ENCODE results near the gene RPS25. TPM values are rescaled to one million over a fixed set of nuclear protein-coding genes. Genes with fewer than 3 reads are reported as not detected.
"Not testable (repeated sequence)": the region's sequence is repeated elsewhere in the genome, so short reads cannot be mapped to it uniquely, and the experiment has no call there.

Gene RPS25
- total RNA-seq: 1,000 to 10,000 TPM in 7 of 8 experiments, 100 to 1,000 TPM in 1; 941 to 1,612 (median 1,244) TPM

DNA sequence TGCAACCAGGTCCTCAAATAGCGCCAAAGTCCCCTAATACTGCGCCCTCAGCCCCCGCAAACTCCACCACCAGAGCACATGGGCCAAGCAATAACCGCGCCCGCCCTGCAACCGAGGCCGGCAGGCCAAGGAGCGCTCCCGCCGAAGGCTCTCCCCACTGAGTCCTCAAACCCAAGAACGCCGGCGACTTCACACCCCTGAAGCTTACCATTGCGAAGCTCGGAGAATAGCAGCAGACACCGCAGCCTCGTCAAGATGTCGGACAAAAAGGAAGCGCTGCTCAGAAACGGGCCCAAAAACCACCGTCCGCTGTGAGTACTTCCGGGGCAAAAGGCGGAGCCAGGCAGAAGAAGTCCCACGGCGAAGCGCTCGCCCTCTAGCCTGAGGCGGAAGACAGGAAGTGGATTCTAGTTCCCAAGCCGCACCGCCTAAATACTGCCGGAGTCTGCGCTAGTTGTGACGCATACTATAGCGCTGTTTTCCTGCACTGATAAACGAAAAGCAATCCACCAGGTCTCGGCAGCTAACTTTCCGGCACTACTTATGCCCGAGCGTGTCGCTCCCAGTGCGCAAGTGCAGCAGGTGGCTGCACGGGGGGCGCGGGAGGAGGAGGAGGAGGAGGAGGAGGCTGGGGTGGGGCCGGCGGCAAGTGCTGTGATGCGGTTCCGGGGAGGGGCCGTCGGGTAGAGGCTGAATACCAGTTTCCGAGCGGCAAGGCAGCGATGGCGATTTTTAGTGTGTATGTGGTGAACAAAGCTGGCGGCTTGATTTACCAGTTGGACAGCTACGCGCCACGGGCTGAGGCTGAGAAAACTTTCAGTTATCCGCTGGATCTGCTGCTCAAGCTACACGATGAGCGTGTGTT lies at the start of gene RPS25, which contains the start of gene TRAPPC4:
TSS of gene RPS25 (minus strand) at position 270 of the 865 bp plus-strand sequence. CDS start at position 211, 59 bp downstream.
TSS of gene TRAPPC4 (plus strand) at position 693 of the 865 bp plus-strand sequence. CDS start at position 723, 30 bp downstream.
- H3K4me1 ChIP-seq (replicated peaks in 1 of 2): peaks cover 15 to 19% of the 10 kb centered on the region in 2 donors
- peak within 1 kb of the TSS; percentile 81 to 96 for H3K27ac ChIP-seq
- in situ Hi-C loops (cut with MboI; ENCODE audit: low pct_unique_long_range_greater_than_20kb in 2 of 9, low sequenced_read_pairs in 9 of 9, unreplicated experiment in 9 of 9): no loop called here
- WGBS, 10 experiments: 0 to 20% (median 0%) methylated on average over 1 to 16 of the region's 63 CpGs; no CpG with 5 or more reads in 3 of the 10 experiments
- peak within 1 kb of the TSS; percentile 60 to 83 (median 72) for H3K4me3 ChIP-seq
- ATAC-seq (replicated peaks in 6 of 8): peak; percentile 89 to 96 (median 94)

DNA sequence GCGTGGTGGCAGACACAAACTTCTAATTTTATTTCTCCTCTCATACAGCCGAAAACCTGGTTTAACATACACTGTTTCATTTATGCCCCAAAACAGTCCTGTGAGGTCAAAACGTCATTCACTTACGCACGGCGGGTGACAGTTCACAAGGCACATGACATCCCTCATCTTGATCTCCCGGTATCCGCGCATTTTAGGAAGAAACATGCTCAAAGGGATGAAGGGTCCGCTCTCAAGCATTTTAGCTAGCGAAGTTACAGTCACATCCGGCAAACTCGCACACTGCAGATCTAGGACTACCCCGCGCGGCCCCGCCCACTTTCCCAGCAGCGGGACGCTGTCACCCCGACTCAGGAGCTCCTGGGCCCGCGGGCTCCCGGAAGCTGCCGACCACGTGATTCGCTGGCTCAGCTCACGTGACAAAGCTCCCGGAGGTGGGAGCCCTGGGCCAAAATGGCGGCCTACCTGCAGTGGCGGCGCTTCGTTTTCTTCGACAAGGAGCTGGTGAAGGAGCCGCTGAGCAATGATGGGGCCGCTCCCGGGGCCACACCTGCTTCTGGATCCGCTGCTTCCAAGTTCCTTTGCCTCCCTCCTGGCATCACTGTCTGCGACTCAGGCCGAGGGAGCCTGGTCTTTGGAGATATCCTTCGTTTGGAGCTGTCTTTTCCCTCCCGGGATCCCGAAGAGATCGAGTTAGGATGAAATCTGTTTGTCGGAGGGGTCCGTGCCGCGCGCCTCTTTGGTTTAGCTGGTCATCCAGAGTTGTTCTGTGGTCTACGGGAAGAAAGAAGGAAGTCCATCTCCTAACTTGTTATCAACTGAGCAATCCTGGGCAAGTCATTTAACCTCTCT lies 49.5 kb upstream of the RPS25 start, which contains the start of gene VPS11:
TSS of gene VPS11 (plus strand) at position 448 of the 852 bp plus-strand sequence. CDS start at position 454, 6 bp downstream.
- WGBS, 10 experiments: 0 to 7% (median 0%) methylated on average over 2 to 35 of the region's 49 CpGs; no CpG with 5 or more reads in 2 of the 10 experiments
- peak within 1 kb of the TSS; percentile 50 to 78 for H3K27ac ChIP-seq
- peak; percentile 92 to 100 (median 99) for ATAC-seq (replicated peaks in 6 of 8)
- in situ Hi-C loops (cut with MboI; ENCODE audit: low pct_unique_long_range_greater_than_20kb in 2 of 9, low sequenced_read_pairs in 9 of 9, unreplicated experiment in 9 of 9): no loop called here
- H3K4me3 ChIP-seq: peak within 1 kb of the TSS; percentile 67 to 82 (median 73)
- peaks cover 6 to 9% of the 10 kb centered on the region in 2 donors for H3K4me1 ChIP-seq (replicated peaks in 1 of 2)

DNA sequence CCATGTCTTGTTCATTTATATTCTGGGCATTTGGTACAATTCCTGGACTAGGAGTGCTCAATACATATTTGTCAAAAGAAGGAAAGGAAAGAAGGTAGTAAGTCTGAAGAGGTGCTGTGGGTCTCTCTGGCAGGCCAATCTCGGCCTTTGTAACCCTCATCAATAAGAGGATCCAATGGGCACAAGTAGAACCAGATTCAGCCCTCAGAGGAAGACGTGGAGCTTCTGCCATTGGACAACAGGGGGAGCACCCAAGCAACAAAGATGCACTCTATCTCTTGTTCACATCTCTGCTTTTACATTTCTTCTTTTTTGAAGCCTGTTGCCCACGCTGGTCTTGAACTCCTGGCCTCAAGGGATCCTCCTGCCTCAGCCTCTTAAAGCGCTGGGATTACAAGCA lies 47.2 kb upstream of the RPS25 start:
- in situ Hi-C loops (cut with MboI; ENCODE audit: low pct_unique_long_range_greater_than_20kb in 2 of 9, low sequenced_read_pairs in 9 of 9, unreplicated experiment in 9 of 9): no loop called here
- Histone ChIP-seq H3K4me1 (replicated peaks in 1 of 2) (peaks cover 6 to 9% of the 10 kb centered on the region in 2 donors), H3K4me3 (no peak overlapping the region), H3K27ac (no peak overlapping the region)
- 0 to 100% (median 58%) methylated on average over 1 to 4 of the region's 4 CpGs; no CpG with 5 or more reads in 3 of the 10 experiments for WGBS, 10 experiments
- no peak for ATAC-seq (replicated peaks in 6 of 8)

DNA sequence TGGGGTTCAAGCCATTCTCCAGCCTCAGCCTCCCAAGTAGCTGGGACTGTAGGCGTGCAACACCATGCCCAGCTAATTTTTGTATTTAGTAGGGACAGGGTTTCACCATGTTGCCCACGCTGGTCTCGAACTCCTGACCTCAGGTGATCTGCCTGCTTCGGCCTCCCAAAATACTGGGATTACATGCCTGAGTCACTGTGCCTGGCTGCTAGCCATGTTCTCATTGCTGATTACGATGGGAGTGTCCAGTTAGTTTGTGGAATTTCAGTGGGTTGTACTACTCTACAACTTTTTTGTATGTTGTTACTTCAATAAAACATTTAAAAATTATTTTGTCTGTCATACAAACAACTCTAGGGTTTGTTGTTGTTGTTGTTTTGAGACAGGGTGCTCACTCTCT lies 44.6 kb upstream of the RPS25 start:
- H3K27ac ChIP-seq: no peak overlapping the region
- peaks cover 6 to 10% of the 10 kb centered on the region in 2 donors for H3K4me1 ChIP-seq (replicated peaks in 1 of 2)
- peak in 2 of 8 experiments; percentile 13 to 14 for ATAC-seq (replicated peaks in 6 of 8)
- WGBS, 10 experiments: 31 to 100% (median 67%) methylated on average over 1 to 5 of the region's 5 CpGs; no CpG with 5 or more reads in 5 of the 10 experiments
- H3K4me3 ChIP-seq: no peak overlapping the region
- in situ Hi-C loops (cut with MboI; ENCODE audit: low pct_unique_long_range_greater_than_20kb in 2 of 9, low sequenced_read_pairs in 9 of 9, unreplicated experiment in 9 of 9): no loop called here

DNA sequence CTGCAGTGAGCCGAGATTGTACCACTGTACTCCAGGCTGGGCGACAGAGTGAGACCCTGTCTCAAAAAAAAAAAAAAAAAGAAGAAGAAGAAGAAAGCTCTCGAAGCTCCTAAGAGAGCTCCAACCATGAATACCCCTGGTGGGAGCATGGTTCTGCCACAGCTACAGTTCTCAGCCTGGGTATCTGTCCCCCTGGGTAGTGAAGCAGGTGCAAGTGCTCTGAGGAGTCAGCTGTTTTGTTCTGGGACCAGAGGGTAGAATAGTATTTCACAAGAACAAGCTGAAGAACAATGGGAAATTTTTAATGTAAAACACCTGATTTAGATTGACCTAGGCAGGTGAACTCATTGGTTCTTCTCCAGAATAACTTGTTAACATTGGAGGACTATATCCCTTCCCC lies 43.1 kb upstream of the RPS25 start:
- Histone ChIP-seq H3K27ac (no peak overlapping the region), H3K4me1 (replicated peaks in 1 of 2) (peaks cover 5 to 6% of the 10 kb centered on the region in 2 donors), H3K4me3 (no peak overlapping the region)
- in situ Hi-C loops (cut with MboI; ENCODE audit: low pct_unique_long_range_greater_than_20kb in 2 of 9, low sequenced_read_pairs in 9 of 9, unreplicated experiment in 9 of 9): no loop called here
- 60 to 100% (median 95%) methylated on average over 1 to 3 of the region's 3 CpGs; no CpG with 5 or more reads in 6 of the 10 experiments for WGBS, 10 experiments
- ATAC-seq (replicated peaks in 6 of 8): no peak

DNA sequence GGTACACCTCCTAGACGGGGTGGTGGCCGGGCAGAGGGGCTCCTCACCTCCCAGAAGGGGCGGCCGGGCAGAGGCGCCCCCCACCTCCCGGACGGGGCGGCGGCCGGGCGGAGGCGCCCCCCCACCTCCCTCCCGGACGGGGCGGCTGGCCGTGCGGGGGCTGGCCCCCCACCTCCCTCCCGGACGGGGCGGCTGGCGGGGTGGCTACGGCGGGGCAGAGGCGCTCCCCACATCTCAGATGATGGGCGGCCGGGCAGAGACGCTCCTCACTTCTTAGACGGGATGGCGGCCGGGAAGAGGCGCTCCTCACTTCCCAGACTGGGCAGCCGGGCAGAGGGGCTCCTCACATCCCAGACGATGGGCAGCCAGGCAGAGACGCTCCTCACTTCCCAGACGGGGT lies 41.0 kb upstream of the RPS25 start:
- ATAC-seq (replicated peaks in 6 of 8); in situ Hi-C loops (cut with MboI; ENCODE audit: low pct_unique_long_range_greater_than_20kb in 2 of 9, low sequenced_read_pairs in 9 of 9, unreplicated experiment in 9 of 9); H3K27ac ChIP-seq; H3K4me3 ChIP-seq: not testable (repeated sequence)
- peaks cover 12 to 13% of the 10 kb centered on the region in 2 donors for H3K4me1 ChIP-seq (replicated peaks in 1 of 2)
- WGBS, 10 experiments: no CpG with 5 or more reads among the region's 35 CpGs

DNA sequence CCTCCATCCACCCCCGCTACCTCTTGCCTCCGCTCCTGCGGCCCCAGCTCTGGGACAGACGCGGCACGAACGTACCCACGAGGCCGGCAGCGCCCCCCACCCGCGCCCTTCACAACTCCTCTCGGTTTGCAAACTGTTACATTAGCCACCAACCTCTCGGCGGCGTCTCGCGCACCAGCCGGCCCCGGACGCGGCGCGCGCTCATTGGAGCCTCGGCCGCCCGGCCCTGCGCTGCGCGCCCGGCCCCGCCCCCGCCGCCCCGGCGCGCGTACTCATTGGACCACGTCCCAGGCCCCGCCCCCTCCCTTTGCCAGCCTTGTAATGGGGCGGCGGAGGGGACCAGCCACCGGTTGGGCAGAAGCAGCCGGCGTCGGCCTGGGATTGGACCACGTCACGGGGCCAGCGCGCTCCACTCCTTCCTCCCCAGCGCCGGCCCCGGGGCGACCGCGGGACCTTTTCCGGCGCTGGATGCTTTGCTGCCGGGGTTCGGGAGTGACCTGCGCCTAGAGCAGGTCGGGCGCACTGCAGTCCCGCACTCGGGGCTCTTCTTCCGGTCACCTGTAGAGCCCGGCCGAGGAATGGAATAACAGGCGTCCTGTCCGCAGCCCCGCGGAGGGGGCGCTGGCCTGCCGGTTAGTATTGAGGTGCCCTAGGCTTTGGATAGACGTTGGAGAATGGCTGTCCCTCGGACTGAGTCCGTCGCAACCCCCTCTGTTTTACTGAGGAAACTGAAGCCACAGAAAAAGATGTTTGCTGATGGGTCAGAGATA lies 39.0 kb upstream of the RPS25 start, which contains the start of gene HYOU1:
TSS of gene HYOU1 (minus strand) at position 206 of the 770 bp plus-strand sequence. CDS start 1,045 bp downstream, outside the sequence.
- Histone ChIP-seq H3K4me1 (replicated peaks in 1 of 2) (peaks cover 12 to 13% of the 10 kb centered on the region in 2 donors), H3K27ac (peak within 1 kb of the TSS; percentile 84 to 87), H3K4me3 (peak within 1 kb of the TSS; percentile 65 to 91 (median 77))
- in situ Hi-C loops (cut with MboI; ENCODE audit: low pct_unique_long_range_greater_than_20kb in 2 of 9, low sequenced_read_pairs in 9 of 9, unreplicated experiment in 9 of 9): no loop called here
- 0 to 9% (median 0%) methylated on average over 3 to 10 of the region's 79 CpGs; no CpG with 5 or more reads in 3 of the 10 experiments for WGBS, 10 experiments
- peak; percentile 90 to 96 (median 94) for ATAC-seq (replicated peaks in 6 of 8)

DNA sequence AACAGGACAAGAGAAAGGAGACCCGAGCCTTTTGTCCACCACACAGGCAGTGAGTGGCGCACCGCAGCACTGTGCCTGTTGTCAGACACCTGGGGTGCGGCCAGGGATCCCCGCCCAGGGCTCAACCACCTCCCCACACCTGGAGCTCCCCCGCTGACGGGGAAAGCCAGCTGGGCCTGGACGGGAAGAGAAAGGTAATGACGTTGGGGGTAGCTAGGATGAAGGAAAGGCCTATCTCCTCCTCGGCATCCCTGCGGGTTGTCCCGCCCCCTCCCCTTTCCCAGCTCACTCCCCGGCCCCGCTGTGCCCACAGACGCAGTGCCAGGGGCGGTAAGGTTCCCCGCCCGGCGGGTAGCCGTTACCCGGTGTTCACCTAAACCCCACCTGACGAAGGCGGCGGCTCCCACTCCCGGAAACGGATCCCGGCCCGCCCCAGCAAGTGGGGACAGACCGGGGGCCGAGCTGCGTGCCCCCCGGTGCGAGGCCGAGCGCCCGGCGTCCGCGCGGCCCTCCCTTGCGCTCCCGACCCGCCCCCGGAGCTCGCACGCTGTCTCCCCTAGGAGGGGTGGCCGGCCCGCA lies 38.4 kb upstream of the RPS25 start:
- peak; percentile 3 to 17 (median 7) for ATAC-seq (replicated peaks in 6 of 8)
- WGBS, 10 experiments: 0% methylated on average over 1 to 5 of the region's 48 CpGs; no CpG with 5 or more reads in 5 of the 10 experiments
- H3K27ac ChIP-seq: peak overlapping the region; percentile 84 to 87

DNA sequence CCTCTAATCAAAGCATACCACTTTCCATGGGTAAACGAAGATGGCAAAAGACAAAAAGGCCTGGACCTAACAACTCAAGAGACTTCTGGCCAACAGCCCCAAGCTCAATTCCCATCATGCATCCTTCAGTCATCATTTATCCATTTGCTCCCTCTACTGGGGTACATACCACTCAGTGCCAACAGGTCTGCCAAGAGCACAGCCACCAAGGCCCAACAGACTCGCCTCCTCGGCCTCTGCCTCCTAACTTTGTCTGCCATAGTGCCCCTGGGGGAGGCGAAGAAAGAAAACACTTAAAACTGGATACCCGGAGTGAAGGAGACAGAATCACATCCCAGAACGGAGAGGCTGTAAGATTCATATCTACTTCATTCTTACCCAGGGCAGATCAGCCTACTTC lies 37.8 kb upstream of the RPS25 start:
- ATAC-seq (replicated peaks in 6 of 8): no peak
- in situ Hi-C loops (cut with MboI; ENCODE audit: low pct_unique_long_range_greater_than_20kb in 2 of 9, low sequenced_read_pairs in 9 of 9, unreplicated experiment in 9 of 9): no loop called here
- WGBS, 10 experiments: 13 to 82% (median 34%) methylated on average over 1 to 6 of the region's 6 CpGs; no CpG with 5 or more reads in 1 of the 10 experiments
- peak overlapping the region in 1 of 2 donors; percentile 87 for H3K27ac ChIP-seq
- H3K4me1 ChIP-seq (replicated peaks in 1 of 2): peaks cover 12 to 13% of the 10 kb centered on the region in 2 donors
- peak overlapping the region; percentile 65 to 91 (median 77) for H3K4me3 ChIP-seq

More for the DNA sequence above, 38.4 kb upstream of the RPS25 start:
- in situ Hi-C loops (cut with MboI; ENCODE audit: low pct_unique_long_range_greater_than_20kb in 2 of 9, low sequenced_read_pairs in 9 of 9, unreplicated experiment in 9 of 9): no loop called here
- Histone ChIP-seq H3K4me1 (replicated peaks in 1 of 2) (peaks cover 12 to 13% of the 10 kb centered on the region in 2 donors), H3K4me3 (peak overlapping the region; percentile 65 to 91 (median 77))

DNA sequence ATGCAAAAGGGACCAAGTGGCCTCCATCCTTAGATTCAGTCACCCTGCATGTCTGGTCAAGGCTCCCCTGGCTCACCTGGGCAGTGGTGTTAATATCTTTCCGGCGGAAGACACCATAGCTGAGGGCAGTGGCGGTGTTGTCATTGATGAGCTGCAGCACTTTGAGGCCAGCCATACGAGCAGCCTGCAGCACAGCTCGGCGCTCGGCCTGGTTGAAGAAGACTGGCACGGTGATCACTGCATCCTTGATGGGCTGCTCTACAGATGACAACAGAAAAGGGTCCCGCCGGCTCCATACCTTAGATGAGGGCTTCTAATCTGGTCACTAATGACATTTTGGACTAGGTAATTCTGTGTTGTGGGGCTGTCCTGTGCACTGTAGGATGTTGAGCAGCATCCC lies 36.3 kb upstream of the RPS25 start:
- no peak for ATAC-seq (replicated peaks in 6 of 8)
- H3K4me3 ChIP-seq: no peak overlapping the region

DNA sequence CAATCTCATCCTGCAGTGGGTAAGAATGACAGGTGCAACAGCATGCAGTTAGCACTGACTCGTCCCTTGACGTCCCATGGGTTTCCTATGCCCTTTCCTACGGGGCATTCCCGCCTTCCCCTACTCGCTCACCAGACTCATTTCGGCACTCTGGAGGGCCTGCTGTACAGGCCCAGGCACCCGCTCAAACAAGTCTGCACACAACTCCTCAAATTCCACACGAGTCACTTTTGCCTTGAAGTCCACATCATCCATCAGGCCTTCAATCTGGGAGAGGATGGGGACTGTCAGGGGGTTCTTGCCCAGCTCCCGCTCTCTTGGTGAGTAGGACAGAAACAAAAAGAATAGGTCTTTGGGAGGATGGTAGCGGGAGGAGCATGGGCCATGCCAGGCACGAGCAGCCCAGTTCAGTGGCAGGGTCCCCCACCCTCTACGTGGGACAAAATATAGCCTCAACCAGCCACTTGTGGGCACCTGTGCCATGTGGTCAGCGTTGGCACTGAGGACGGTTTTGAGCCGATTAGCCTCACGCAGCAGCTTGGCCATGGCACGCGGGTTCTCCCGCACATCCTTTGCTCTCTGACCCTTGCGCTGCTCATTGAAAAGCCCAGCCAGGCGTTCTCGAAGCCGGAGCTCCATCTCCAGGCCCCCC lies 34.1 kb upstream of the RPS25 start:
- Histone ChIP-seq H3K27ac (no peak overlapping the region), H3K4me3 (no peak overlapping the region), H3K4me1 (replicated peaks in 1 of 2) (peaks cover 7% of the 10 kb centered on the region in 2 donors)
- ATAC-seq (replicated peaks in 6 of 8): no peak
- in situ Hi-C loops (cut with MboI; ENCODE audit: low pct_unique_long_range_greater_than_20kb in 2 of 9, low sequenced_read_pairs in 9 of 9, unreplicated experiment in 9 of 9): no loop called here
- 93 to 100% (median 96%) methylated on average over 6 to 14 of the region's 23 CpGs; no CpG with 5 or more reads in 3 of the 10 experiments for WGBS, 10 experiments

More for the DNA sequence above, 36.3 kb upstream of the RPS25 start:
- no peak overlapping the region for H3K27ac ChIP-seq
- 90 to 100% (median 100%) methylated on average over 2 to 4 of the region's 10 CpGs; no CpG with 5 or more reads in 7 of the 10 experiments for WGBS, 10 experiments
- in situ Hi-C loops (cut with MboI; ENCODE audit: low pct_unique_long_range_greater_than_20kb in 2 of 9, low sequenced_read_pairs in 9 of 9, unreplicated experiment in 9 of 9): no loop called here
- peaks cover 12 to 13% of the 10 kb centered on the region in 2 donors for H3K4me1 ChIP-seq (replicated peaks in 1 of 2)
